DMS53 treated with DMSO at 0.1 percent for 48 hours (cell line): ENCODE measurements around the gene CDH13.

Experiments used
- DNase-seq: peaks from one replicate; lab custom pipeline; 2025; ENCODE audit not compliant: unreplicated experiment; lab: John Stamatoyannopoulos, UW

CDH13 gene

GRCh38 chr16:83768986-83769385, 1142.2 kb downstream of the CDH13 start:
- DNase-seq, result no peak

DNA sequence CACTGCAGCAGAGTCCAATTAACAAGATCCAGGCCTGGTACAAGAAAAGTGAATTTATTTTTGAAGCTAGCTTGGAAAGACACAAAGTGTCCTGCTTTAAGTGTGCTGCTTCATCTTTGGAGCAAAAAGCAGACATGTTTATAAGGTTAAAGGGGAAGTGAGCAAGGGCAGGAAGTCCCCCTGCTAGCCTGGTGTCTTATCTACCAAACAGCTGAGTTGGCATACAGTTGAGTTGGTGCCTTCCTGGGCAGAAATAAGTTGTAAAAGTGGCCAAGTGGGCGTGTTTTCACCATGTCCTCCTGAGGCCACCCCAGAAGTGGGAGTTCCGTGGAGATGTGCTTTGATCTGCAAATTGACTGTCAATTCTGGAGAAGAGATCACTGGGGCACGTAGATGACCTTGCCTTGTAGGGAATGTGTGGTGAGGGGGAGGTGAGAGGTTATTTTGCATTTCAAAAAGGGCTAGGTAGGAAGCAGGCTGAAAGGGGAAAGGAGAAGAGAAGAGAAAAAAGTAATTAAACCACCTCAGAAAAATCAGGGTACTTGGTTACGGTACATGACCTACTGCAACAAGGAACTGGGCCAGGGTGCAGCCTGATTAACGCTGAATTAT, 1142.7 kb downstream of the CDH13 start:
- DNase-seq, result no peak

DNA sequence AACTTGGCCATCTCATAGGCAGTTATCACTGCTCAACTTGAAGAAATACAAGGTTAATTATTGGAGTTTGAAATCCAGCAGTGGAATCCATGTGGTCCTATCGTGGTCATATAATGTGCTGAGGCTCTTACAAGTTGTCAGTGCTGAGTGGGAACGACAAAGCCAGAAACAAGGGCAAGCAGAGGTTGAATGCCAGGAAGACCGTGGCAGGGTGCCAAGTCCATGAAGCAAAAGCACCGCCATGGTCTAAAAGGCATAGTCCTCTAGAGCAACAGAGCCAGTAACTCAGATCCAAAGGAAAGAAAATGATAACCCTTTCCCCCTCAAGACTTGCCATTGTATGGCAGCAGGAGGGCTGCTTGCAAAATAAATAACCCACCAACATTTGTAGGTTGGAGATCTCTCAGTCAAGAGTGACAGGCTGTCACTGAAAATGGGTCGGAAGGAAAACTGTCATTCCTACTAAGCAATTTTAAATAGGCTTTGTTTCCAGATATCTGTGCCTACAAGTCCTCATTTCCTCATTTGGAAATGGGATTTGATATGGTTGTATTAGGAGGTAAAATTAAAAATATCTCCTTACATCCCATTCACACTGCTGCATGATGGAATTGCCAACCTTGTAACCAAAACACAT, 1144.7 kb downstream of the CDH13 start:
- no peak for DNase-seq

GRCh38 chr16:83772806-83773205, 1146.0 kb downstream of the CDH13 start:
- DNase-seq, result no peak

- no peak for DNase-seq
These were observed 1147.3 kb downstream of the CDH13 start for GRCh38 chr16:83774066-83774465.

GRCh38 chr16:83776944-83777343, 1150.2 kb downstream of the CDH13 start:
- no peak for DNase-seq

DNA sequence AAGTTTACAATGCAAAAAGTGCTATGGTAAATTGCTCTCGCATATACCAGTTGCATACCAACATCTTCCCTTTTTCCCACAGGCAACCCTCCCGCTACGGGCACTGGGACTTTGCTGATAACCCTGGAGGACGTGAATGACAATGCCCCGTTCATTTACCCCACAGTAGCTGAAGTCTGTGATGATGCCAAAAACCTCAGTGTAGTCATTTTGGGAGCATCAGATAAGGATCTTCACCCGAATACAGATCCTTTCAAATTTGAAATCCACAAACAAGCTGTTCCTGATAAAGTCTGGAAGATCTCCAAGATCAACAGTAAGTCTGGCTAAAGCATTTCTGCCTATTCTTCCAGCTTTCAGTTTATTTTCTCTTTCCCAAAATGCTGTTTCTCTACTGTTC, 1153.1 kb downstream of the CDH13 start:
- DNase-seq, result no peak

GRCh38 chr16:83785455-83785854, 1158.7 kb downstream of the CDH13 start:
- DNase-seq, result no peak

- no peak for DNase-seq
These were observed 1163.1 kb downstream of the CDH13 start for GRCh38 chr16:83789642-83790401.

DNA sequence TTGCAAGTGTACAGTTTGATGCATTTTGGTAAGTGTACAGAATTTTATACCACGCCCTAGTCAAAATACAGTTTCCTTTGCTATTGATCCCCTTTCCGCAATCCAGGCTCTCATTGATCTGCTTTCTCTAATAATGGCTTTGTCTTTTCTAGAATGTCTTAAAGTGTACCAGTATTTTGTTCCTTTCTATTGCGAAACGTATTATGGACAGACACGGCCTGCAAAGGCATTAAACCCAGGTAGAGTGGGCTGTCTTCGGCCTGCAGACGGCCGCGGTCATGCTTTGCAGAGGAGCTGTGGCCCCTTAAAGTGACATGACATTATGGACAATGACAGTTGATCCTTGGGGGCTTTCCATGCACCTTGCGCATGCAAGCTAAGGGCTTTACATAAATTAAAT, 1165.1 kb downstream of the CDH13 start:
- DNase-seq, result no peak

DNA sequence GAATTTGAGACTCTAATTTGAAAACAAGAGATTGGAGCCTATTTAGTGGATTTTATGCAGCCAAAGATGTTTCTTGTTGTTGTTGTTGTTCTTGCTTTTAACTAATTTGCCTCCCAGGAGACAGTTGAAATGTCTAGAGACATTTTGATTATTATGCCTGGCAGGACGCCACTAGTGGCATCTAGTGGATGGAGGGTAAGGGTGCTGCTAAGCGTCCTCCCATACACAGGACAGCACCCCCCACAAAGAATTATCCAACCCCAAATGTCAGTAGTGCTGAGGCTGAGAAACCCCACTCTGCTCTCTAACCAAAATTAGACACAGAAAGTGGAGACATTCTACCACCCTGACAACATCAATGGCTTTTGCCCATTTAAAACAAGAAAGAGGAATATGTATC, 1165.6 kb downstream of the CDH13 start:
- no peak for DNase-seq

DNA sequence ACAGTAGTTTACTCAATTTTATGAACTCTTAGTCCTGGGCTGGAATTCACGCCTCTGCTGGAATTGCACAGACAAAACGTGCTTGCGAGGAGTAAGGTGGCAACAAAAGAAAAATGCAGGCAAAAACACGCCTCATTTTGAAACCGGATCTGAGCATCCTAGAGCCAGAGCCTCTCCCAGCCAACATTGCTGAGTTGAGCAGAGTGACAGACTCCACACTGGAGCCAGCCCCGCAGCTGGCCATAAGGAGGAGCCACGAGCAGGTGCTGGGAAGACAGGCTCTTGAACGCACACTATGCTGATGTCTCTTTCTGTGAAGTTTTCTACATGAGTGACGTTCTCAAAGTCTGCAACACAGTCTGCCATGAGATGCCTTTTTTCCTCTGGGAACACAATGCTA, 1166.4 kb downstream of the CDH13 start:
- peak; percentile 60 for DNase-seq

DNA sequence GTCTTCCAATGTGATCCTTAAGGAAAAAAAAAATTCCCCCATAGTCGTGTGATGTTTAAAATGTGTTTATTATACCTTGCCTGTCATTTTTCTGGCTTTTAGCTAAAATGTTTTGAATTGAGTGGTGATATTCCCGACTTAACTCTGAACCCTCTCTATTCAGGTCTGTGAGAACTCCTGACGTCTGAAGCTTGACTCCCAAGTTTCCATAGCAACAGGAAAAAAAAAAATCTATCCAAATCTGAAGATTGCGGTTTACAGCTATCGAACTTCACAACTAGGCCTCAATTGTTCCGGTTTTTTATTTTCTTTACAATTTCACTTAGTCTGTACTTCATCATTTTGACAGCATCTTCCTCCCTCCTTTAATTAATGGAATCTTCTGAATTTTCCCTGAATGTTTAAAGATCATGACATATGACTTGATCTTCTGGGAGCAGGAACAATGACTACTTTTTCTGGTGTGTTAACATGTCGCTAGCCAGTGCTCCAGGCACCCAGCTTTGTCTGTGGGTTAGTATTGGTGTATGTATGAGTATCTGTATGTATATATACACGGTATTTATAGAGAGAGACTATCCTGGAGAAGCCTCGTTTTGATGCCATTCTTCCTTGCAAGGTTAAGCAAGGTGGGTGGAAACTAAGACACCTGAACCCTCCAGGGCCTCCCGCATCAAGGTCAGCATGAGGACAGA, 1168.2 kb downstream of the CDH13 start:
- DNase-seq, result no peak

DNA sequence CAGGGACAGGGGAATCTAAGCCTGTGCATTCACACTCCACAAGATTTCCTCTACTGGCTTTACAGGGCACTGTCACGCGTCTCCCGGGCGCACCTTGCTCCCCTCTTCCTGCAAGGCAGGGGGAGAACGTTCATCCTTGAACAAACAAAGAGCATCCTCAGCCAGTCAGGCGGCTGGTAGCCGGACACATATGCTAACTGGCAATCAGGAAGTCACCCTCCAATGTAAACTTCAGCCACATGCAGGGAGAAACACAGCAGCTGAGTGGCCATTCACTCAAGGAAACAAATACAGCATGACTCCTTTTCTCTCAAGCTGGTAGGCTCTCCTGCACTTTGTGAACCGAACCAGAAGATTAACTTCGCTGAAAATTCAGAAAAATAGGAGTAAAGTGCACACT, 1170.2 kb downstream of the CDH13 start:
- peak; percentile 62 for DNase-seq

DNA sequence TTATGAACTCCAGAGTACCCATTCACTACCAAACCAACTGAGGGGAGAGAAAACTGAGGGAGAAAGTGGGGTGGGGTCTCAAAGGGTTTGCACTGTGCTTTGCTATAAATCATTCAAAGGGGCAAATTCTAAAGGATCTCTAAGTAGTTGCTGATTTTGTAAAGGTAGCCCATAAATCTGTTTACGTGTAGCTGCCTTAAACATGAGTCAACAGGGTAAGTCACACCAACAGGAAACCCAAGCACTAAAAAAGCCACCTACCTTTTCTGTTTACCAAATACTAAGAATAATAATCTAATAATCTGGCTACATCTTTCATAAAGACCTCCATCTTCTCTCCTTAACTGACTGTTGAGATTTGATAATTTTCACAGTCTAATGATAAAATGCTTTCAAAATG, 1172.6 kb downstream of the CDH13 start:
- DNase-seq, result no peak

DNA sequence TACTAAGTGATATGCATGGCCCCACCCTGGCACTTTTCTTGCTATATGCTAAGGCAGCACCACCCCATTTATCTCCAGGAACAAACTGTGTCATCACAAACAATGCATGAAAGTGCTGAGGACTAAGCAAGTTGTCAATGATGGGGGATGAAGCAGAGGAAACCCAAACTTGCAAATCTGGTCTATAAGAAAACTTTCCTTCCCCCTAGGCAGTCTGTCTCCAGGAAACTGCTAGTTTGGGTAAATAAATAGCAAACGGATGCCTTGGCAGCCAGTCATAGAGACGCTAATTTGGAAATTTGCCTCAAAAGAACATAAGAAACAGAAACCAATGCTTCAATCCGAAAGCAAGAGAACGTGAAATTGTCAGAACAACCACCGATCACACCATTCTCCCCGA, 1175.4 kb downstream of the CDH13 start:
- DNase-seq, result no peak

GRCh38 chr16:83802554-83803205, 1175.9 kb downstream of the CDH13 start:
- no peak for DNase-seq

GRCh38 chr16:83803811-83804210, 1177.0 kb downstream of the CDH13 start:
- DNase-seq, result peak; percentile 48

DNA sequence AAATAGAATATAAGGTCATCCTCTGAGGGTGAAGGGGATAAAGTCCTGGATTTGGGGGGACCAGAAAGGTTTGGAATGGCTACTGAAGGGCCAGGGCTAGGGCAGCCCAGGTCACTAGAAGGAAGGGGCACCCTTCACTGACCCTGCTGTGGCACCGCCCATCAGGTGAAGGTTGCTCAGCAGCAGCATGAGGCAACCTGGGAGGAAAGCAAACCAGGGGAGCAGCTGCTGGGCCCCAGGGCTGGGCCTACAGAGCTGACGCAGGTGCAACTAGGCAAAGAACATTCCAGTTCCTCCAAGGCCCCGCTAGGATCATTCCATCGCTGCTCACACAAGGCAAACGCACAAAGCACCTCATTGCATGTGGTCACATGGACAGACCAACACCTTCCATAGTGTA, 1177.6 kb downstream of the CDH13 start:
- DNase-seq, result no peak

DNA sequence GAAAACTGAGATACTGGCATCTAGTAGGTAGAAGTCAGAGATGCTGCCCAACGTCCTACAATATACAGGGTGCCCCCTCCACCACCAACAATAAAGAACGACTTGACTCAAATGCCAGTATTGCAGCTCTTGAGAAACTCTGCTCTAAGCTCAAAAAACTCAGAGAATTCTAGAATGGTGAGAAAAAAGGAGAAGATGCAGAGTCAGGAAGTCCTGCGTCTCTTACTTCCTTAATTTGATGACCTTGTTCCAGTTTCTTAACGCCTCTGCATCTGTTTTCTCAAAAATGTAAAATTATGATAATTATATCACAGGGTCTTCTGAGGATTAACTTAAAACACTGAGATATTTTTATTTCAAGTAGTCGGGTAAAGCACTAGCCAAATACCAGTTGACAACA, 1179.3 kb downstream of the CDH13 start:
- no peak for DNase-seq

DNA sequence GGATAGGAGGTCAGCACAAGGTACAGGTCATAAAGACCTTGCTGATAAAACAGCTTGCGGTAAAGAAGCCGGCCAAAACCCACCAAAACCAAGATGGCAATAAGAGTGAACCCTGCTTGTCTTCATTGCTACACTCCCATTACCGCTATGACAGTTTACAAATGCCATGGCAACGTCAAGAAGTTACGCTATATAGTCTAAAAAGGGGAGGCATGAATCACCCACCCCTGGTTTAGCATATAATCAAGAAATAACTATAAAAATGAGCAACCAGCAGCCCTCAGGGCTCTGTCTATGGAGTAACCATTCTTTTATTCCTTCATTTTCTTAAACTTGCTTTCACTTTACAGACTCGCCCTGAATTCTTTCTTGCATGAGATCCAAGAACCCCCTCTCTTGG, 1180.0 kb downstream of the CDH13 start:
- no peak for DNase-seq
